GM19324 (cell line): ENCODE data around the gene MED14.

Experiments
- ATAC-seq: cut with Tn5 transposase; IDR thresholded peaks from one replicate; pipeline ENCODE4 v1.9.1; 2021; ENCODE audit warnings: mild to moderate bottlenecking, moderate library complexity; ENCODE audit not compliant: unreplicated experiment, low FRiP score

MED14 gene

GRCh38 chrX:40671126-40671525 is 64.2 kb downstream of the MED14 start:
- no peak for ATAC-seq

- no peak for ATAC-seq
Measured at GRCh38 chrX:40663880-40664630, 71.3 kb downstream of the MED14 start.

DNA sequence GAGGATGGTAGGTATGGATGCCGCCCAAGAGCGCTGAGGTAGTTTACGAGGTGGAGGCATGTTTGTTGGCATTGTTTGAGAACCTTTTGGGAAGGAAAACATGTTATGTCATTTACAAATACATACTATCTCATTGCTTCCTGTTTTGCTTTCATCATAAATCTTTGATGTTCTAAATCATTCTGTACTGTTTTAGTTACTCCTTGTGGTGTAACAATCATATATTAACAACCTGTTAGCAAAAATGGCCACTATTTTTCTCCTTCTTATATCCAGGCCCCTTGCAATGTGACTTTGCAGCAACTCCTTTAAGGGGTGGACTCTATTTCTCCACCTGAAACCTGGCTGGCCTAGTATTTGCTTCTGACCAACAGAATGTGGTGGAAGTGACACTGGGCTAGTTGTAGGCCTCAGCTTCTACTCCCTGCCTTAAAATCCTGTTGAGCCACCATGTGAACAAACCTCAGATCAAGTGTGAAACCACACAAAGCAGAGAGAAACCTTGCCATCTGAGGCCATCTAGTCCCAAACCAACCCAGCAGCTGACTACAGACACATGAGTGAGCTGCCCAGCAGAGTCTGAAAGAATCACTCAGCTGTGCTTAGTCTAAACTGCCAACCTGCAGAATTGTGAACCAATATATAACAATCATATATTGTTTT is 72.1 kb downstream of the MED14 start:
- ATAC-seq, result no peak

DNA sequence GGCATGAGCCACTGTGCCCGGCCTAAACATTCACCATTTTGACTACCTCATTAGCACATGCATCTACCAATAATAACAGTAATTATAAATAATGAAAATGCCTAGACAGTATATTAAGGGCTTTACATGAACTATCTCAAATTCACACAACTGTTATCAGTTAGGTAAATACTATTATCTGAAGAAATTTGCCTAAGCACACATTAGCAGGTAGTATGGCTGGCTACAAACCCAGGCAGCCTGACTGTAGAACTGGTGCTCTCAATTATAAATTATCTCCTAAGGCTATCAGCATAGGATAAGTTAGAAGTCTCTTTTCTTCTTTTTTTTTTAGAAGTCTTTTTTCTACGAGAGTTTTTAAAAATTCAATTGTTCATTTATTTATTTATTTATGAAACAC is 73.9 kb downstream of the MED14 start:
- ATAC-seq, result no peak

- no peak for ATAC-seq
Measured at GRCh38 chrX:40660381-40660780, 75.0 kb downstream of the MED14 start.

- no peak for ATAC-seq
Measured at GRCh38 chrX:40653535-40653934, 81.8 kb downstream of the MED14 start.

- ATAC-seq, result no peak
Measured at GRCh38 chrX:40652664-40653063, 82.7 kb downstream of the MED14 start.

GRCh38 chrX:40651620-40652223 is 83.6 kb downstream of the MED14 start:
- ATAC-seq, result no peak

GRCh38 chrX:40647307-40648197 is 87.8 kb downstream of the MED14 start, which contains the start of gene CXorf38:
CXorf38 (minus strand) TSS chrX:40647561; CDS start chrX:40647520, 41 bp downstream.
- peak; percentile 88 for ATAC-seq

- ATAC-seq, result peak; percentile 23
Measured at GRCh38 chrX:40646489-40647306, 88.6 kb downstream of the MED14 start.

- peak; percentile 27 for ATAC-seq
Measured at GRCh38 chrX:40644821-40645358, 90.5 kb downstream of the MED14 start.

DNA sequence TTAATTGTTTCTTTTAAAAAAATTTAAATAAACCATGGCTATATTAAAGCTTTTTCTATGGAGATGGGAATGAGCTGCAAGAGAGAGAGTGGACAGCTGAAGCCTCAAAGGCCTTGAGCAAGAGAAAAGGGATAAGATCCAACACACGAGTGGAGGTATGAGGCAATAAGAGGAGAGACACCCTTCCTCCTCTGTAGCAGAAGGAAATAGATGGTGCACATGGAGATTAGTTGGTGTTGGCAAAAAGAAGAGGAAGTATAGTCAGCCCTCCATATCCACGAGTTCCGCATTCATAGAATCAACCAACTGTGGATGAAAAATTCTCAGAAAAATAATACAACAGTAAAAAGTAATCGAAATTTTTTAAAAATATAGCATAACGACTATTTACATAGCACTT is 91.2 kb downstream of the MED14 start:
- no peak for ATAC-seq

- ATAC-seq, result no peak
Measured at GRCh38 chrX:40637687-40638086, 97.7 kb downstream of the MED14 start.

DNA sequence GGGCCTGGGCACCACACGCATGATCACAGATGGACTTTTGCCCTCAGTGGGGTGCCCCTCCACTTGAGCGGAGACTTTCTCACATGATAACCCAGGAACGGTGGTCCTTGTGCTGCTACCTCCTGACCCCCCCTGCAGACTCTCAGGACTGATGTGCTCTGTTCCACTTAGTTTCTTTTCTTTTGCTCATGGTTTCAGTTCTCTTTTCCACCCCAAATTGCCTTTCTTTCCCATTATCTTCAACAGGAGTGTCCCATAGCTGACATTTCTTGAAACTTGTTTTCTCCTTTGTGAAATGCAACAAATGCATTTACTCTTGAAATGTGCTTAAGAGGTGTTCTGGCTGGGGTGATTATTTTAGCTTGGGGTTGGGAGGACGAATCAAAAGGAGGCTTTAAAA is 103.1 kb downstream of the MED14 start:
- no peak for ATAC-seq

DNA sequence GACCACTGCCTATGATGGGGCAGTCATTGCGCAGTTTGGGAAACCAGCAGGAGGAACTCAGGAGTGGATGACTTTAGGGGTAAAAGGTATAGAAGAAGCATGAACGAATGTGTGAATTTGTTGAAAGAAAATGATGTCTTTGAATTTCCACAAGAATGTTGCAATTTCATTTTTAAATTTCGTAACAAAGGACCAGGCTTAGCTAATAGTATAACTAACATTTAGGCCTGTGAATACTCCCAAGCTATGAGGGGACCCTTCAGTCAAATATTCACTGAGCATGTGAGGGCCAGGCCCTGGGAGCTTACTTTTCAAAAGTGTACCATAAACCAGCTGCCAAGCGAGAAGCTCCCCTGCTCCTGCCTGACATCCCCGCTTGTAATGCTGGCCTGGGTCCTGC is 106.8 kb downstream of the MED14 start:
- ATAC-seq, result no peak

DNA sequence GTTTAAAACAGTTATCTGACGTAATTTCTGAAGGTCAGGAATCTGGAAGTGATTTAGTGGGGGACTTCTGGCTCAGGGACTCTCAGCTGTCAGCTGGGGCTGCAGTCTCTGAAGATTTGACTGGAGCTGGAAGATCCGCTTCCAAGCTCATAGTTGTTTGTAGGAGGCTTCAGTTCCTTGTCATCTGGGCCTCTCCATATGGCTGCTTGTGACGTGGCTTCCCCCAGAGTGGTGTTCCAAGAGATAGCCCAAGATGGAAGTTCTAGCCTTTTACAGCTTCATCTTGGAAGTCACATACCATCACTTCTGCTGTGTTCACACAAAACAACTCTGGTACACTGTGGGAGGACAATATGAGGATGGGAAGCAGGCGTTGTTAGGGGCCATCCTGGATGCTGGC is 110.0 kb downstream of the MED14 start:
- no peak for ATAC-seq

DNA sequence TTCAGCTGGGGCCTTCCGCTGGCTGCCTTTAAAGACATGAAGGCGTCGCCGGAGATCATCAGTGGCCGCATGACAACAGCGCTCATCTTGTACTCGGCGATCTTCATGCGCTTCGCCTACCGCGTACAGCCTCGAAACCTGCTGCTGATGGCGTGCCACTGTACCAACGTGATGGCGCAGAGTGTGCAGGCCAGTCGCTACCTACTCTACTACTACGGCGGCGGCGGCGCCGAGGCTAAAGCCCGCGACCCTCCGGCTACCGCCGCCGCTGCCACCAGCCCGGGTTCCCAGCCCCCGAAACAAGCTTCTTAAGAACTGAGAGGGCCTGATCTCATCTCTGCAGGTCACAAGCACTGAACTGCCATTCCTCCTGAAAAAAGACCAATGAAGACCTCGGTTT is 111.7 kb downstream of the MED14 start:
- no peak for ATAC-seq

- no peak for ATAC-seq
Measured at GRCh38 chrX:40623139-40623536, 112.2 kb downstream of the MED14 start, which contains the start of gene MPC1L. MPC1L (plus strand) TSS chrX:40623428; CDS start chrX:40623566, 138 bp downstream.

DNA sequence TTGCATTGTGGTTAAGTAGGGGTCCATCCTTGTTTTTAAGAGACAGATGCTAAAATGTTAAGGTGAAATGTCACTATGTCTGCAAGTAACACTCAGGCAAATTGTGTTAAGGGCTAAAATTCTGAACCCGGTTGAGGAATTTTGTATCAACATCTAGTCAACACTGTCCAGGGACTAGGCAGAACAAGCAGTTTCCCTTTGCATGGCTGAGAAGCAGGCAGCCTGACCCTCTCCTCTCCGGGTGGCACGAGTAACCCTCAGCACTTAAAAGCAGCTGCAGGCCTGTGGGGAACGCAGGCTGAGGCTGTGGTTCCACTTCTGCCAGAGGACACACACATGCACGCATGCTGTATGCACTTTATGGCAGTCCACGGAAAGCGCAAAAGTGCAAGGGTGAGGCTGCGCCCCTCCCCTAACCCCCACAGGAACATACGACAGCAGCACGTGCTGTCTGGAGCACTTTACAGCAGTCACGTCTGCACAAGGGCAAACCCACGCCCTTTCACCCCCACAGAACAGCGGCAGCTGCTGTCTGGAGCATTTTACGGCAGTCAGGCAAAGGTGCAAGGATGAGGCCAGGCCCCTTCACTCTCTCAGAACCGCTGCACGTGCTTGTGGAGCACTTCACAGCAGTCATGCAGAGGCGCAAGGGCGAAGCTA is 112.7 kb downstream of the MED14 start:
- no peak for ATAC-seq
